Type B pancreatic cell (in vitro differentiated cells): ENCODE results near the gene SNX9. TPM values are rescaled to one million over a fixed set of nuclear protein-coding genes. Genes with fewer than 3 reads are reported as not detected.
"Not testable (repeated sequence)": the region's sequence is repeated elsewhere in the genome, so short reads cannot be mapped to it uniquely, and the experiment has no call there.

Source experiments
- DNase-seq: peaks from one replicate; pipeline ENCODE4 v3.0.0; 2021; ENCODE audit warnings: mixed read lengths; ENCODE audit not compliant: unreplicated experiment; ENCODE audit errors: extremely low spot score
- H3K27ac Mint-ChIP-seq: 2 replicates; pipeline ENCODE4 v1.8.0; 2021; ENCODE audit warnings: mild to moderate bottlenecking, mixed read lengths
- H3K27me3 Mint-ChIP-seq: 2 replicates; pipeline ENCODE4 v1.8.0; 2021; ENCODE audit warnings: mixed read lengths
- H3K36me3 Mint-ChIP-seq: 2 replicates; pipeline ENCODE4 v1.8.0; 2021; ENCODE audit warnings: mixed read lengths
- H3K4me1 Mint-ChIP-seq: one replicate; pipeline ENCODE4 v1.8.0; 2021; ENCODE audit warnings: mixed read lengths; ENCODE audit not compliant: unreplicated experiment
- H3K4me3 Mint-ChIP-seq: 2 replicates; pipeline ENCODE4 v1.8.0; 2021; ENCODE audit warnings: mild to moderate bottlenecking, mixed read lengths
- H3K9me3 Mint-ChIP-seq: 2 replicates; pipeline ENCODE4 v1.8.0; 2021; ENCODE audit warnings: mixed read lengths
- CTCF ChIP-seq: fragments of 200-600 bp; sonication (generic); conservative IDR thresholded peaks from 2 replicates; pipeline ENCODE4 v1.5.0; 2021; ENCODE audit warnings: antibody characterized with exemption, mild to moderate bottlenecking
- total RNA-seq: library from RNA; stranded (reverse); gene quantifications from 2 replicates; pipeline ENCODE4 v1.2.1, GENCODE V29; 2021; ENCODE audit warnings: low replicate concordance

The SNX9 gene
- total RNA-seq, 1 donor from 2014 or later, result 23.2 TPM

- Mint-ChIP-seq H3K9me3 (peaks cover 1% of the 10 kb centered on the region), H3K36me3 (no peaks in the 10 kb centered on the region), H3K4me1 (no peaks in the 10 kb centered on the region), H3K27ac (no peak overlapping the region), H3K27me3 (peaks cover 1% of the 10 kb centered on the region), H3K4me3 (no peak overlapping the region)
- TF ChIP-seq CTCF, result no peak
- no peak for DNase-seq
These were observed 34.9 kb upstream of the SNX9 start for GRCh38 chr6:157788180-157788579.

GRCh38 chr6:157789297-157789696 lies 33.7 kb upstream of the SNX9 start:
- TF ChIP-seq CTCF, result no peak
- no peak overlapping the region for H3K4me3 Mint-ChIP-seq
- H3K36me3 Mint-ChIP-seq, result no peaks in the 10 kb centered on the region
- no peak for DNase-seq
- no peak overlapping the region for H3K27ac Mint-ChIP-seq
- no peaks in the 10 kb centered on the region for H3K9me3 Mint-ChIP-seq
- H3K27me3 Mint-ChIP-seq, result no peaks in the 10 kb centered on the region
- H3K4me1 Mint-ChIP-seq, result no peaks in the 10 kb centered on the region

GRCh38 chr6:157789861-157790260 lies 33.2 kb upstream of the SNX9 start:
- Mint-ChIP-seq H3K4me1 (no peaks in the 10 kb centered on the region), H3K27me3 (no peaks in the 10 kb centered on the region), H3K4me3 (no peak overlapping the region), H3K36me3 (no peaks in the 10 kb centered on the region), H3K27ac (no peak overlapping the region), H3K9me3 (no peaks in the 10 kb centered on the region)
- DNase-seq, result no peak
- no peak for TF ChIP-seq CTCF

- Mint-ChIP-seq H3K9me3 (no peaks in the 10 kb centered on the region), H3K36me3 (no peaks in the 10 kb centered on the region), H3K27me3 (no peaks in the 10 kb centered on the region), H3K4me3 (no peak overlapping the region), H3K4me1 (no peaks in the 10 kb centered on the region), H3K27ac (no peak overlapping the region)
- no peak for TF ChIP-seq CTCF
- no peak for DNase-seq
These were observed 32.4 kb upstream of the SNX9 start for GRCh38 chr6:157790548-157791160.

- no peak for DNase-seq
- H3K27ac Mint-ChIP-seq, result no peak overlapping the region
- no peaks in the 10 kb centered on the region for H3K4me1 Mint-ChIP-seq
- no peaks in the 10 kb centered on the region for H3K9me3 Mint-ChIP-seq
- H3K36me3 Mint-ChIP-seq, result no peaks in the 10 kb centered on the region
- H3K27me3 Mint-ChIP-seq, result no peaks in the 10 kb centered on the region
- TF ChIP-seq CTCF, result no peak
- no peak overlapping the region for H3K4me3 Mint-ChIP-seq
These were observed 31.6 kb upstream of the SNX9 start for GRCh38 chr6:157791450-157791849.

- Mint-ChIP-seq H3K9me3 (no peaks in the 10 kb centered on the region), H3K4me3 (no peak overlapping the region), H3K36me3 (no peaks in the 10 kb centered on the region), H3K27me3 (no peaks in the 10 kb centered on the region), H3K27ac (no peak overlapping the region), H3K4me1 (no peaks in the 10 kb centered on the region)
- no peak for TF ChIP-seq CTCF
- DNase-seq, result no peak
These were observed 30.4 kb upstream of the SNX9 start for GRCh38 chr6:157792671-157793070.

GRCh38 chr6:157794012-157794411 lies 29.0 kb upstream of the SNX9 start:
- H3K36me3 Mint-ChIP-seq, H3K27me3 Mint-ChIP-seq, H3K27ac Mint-ChIP-seq, DNase-seq, H3K4me3 Mint-ChIP-seq, H3K4me1 Mint-ChIP-seq, H3K9me3 Mint-ChIP-seq: not testable (repeated sequence)
